Thyroid gland (tissue), 4 donors: ENCODE results near the gene BBLN. TPM values are rescaled to one million over a fixed set of nuclear protein-coding genes. Genes with fewer than 3 reads are reported as not detected.

Source experiments
- DNase-seq, 2 donors: peaks; one replicate each; pipeline ENCODE4 v3.0.0-alpha.2; 2019
- H3K27ac ChIP-seq, 3 donors: fragments of 200-600 bp; sonication (generic); 1 replicate in 2 of 3; 2 replicates in 1 of 3; pipeline ENCODE4 v1.5.1; 2016 to 2019; ENCODE audit warnings: mild to moderate bottlenecking in 1 of 3, moderate library complexity in 1 of 3
- H3K27me3 ChIP-seq: fragments of 200-600 bp; sonication (generic); one replicate; pipeline ENCODE4 v1.5.1; 2019
- H3K36me3 ChIP-seq, 2 donors: fragments of 200-600 bp; sonication (generic); one replicate each; pipeline ENCODE4 v1.5.1; 2016 to 2019
- H3K4me1 ChIP-seq, 2 donors: fragments of 200-600 bp; sonication (generic); one replicate each; pipeline ENCODE4 v1.5.1; 2017 to 2019
- H3K4me3 ChIP-seq, 3 donors: fragments of 200-600 bp; sonication (generic); replicated peaks in 1 of 3; 1 replicate in 2 of 3; 2 replicates in 1 of 3; pipeline ENCODE4 v1.5.1; 2016; ENCODE audit warnings: mild to moderate bottlenecking in 1 of 3
- H3K9me3 ChIP-seq: fragments of 200-600 bp; sonication (generic); one replicate; pipeline ENCODE4 v1.5.1; 2017
- CTCF ChIP-seq, 6 experiments: fragments of 200-600 bp in 3 of 6; fragments of 450-650 bp in 3 of 6; sonication (generic) in 3 of 6; IDR thresholded peaks; one replicate each; pipeline ENCODE4 v1.5.1; 2016 to 2019; ENCODE audit warnings: antibody characterized with exemption in 6 of 6, mild to moderate bottlenecking in 2 of 6, inconsistent platforms in 1 of 6, moderate library complexity in 1 of 6
- POLR2A ChIP-seq, 2 donors: fragments of 450-650 bp; IDR thresholded peaks; one replicate each; pipeline ENCODE4 v1.6.1; 2017; ENCODE audit warnings: antibody characterized with exemption in 2 of 2, mild to moderate bottlenecking in 2 of 2, moderate library complexity in 1 of 2
- WGBS, 2 donors: methylation state at CpG; one replicate each; pipeline ENCODE4 v1.1.5; 2017; 5-methylcytosine and 5-hydroxymethylcytosine counted together
- intact Hi-C: fragments of 100-400 bp; cut with DNase I; formaldehyde crosslinking; loops from one replicate; pipeline ENCODE4 v1.15.1; 2023
- total RNA-seq, 4 donors: library from RNA; depleted of rRNA; stranded (reverse); fragments of >200 nt; gene quantifications; one replicate each; pipeline ENCODE4 v1.2.3, GENCODE V29; 2016

BBLN gene
- total RNA-seq, 4 donors from 2014 or later: 98.1 to 204 (median 172) TPM

DNA sequence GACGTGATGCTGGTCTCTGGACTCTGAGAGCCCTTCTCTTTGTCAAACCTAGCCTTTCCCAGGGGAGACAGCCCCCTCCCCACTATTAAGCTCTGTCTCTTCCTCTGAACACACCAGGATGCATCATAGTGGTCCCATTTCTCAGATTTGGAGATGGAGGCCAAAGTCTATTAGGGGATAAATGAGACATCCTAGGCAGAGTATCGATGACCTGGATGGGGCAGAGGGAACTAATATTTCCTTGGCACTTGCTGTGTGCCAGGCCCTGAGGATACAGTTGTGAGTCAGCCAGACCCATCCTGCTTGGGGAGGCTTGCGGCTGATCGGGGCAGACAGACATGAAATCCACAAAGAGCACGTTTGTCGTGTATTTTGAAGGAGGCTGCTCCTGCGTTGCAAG, 48.3 kb downstream of the BBLN start:
- H3K4me1 ChIP-seq: peaks cover 0 to 8% of the 10 kb centered on the region in 2 donors
- intact Hi-C loops: no loop called here
- no peak overlapping the region for H3K4me3 ChIP-seq
- 88 to 89% methylated on average over 7 of the region's 7 CpGs for WGBS, 2 donors
- H3K27ac ChIP-seq: no peak overlapping the region
- no peaks in the 10 kb centered on the region for H3K9me3 ChIP-seq
- no peak for TF ChIP-seq CTCF (IDR thresholded peaks at IDR 0.05)
- TF ChIP-seq POLR2A (IDR thresholded peaks at IDR 0.05): no peak
- DNase-seq: no peak
- H3K36me3 ChIP-seq: no peaks in the 10 kb centered on the region
- peaks cover 7% of the 10 kb centered on the region for H3K27me3 ChIP-seq

GRCh38 chr9:128208946-128209669, 49.0 kb downstream of the BBLN start:
- DNase-seq: no peak

GRCh38 chr9:128211186-128211980, 51.3 kb downstream of the BBLN start:
- intact Hi-C loops: no loop called here
- Histone ChIP-seq H3K36me3 (no peaks in the 10 kb centered on the region), H3K4me3 (no peak overlapping the region), H3K9me3 (no peaks in the 10 kb centered on the region), H3K27me3 (no peaks in the 10 kb centered on the region), H3K4me1 (no peaks in the 10 kb centered on the region), H3K27ac (no peak overlapping the region)
- WGBS, 2 donors: 68 to 71% methylated on average over 12 of the region's 12 CpGs
- DNase-seq: no peak
- TF ChIP-seq CTCF (IDR thresholded peaks at IDR 0.05) (no peak), POLR2A (IDR thresholded peaks at IDR 0.05) (no peak)

More at GRCh38 chr9:128208946-128209669, 49.0 kb downstream of the BBLN start:
- H3K27ac ChIP-seq: no peak overlapping the region
- peaks cover 0 to under 1% of the 10 kb centered on the region in 2 donors for H3K4me1 ChIP-seq
- peaks cover 4% of the 10 kb centered on the region for H3K27me3 ChIP-seq
- WGBS, 2 donors: 76 to 79% methylated on average over 14 to 15 of the region's 15 CpGs
- intact Hi-C loops: no loop called here
- H3K36me3 ChIP-seq: no peaks in the 10 kb centered on the region
- no peak overlapping the region for H3K4me3 ChIP-seq
- no peak for TF ChIP-seq CTCF (IDR thresholded peaks at IDR 0.05)
- no peak for TF ChIP-seq POLR2A (IDR thresholded peaks at IDR 0.05)
- H3K9me3 ChIP-seq: no peaks in the 10 kb centered on the region

DNA sequence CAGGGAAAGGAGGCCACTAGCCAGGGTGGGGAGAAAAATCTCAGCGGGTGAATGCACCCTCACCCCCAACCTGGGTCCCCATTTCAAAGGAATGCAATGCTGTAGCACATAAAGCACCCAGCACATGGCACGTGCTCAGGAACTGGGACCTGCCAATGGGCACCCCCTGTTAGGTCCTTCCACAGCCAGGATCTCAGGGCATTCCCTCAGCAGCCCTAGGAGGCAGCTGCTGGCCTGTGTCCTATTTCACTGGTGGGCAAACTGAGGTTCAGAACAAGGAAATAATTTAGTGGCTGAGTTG, 51.9 kb downstream of the BBLN start:
- 76 to 79% methylated on average over 2 of the region's 2 CpGs for WGBS, 2 donors
- intact Hi-C loops: no loop called here

More for the DNA sequence above, 51.9 kb downstream of the BBLN start:
- H3K27me3 ChIP-seq: no peaks in the 10 kb centered on the region
- no peak overlapping the region for H3K27ac ChIP-seq
- H3K9me3 ChIP-seq: no peaks in the 10 kb centered on the region
- no peak for TF ChIP-seq CTCF (IDR thresholded peaks at IDR 0.05)
- TF ChIP-seq POLR2A (IDR thresholded peaks at IDR 0.05): no peak
- H3K36me3 ChIP-seq: no peaks in the 10 kb centered on the region
- H3K4me1 ChIP-seq: no peaks in the 10 kb centered on the region
- DNase-seq: no peak
- H3K4me3 ChIP-seq: no peak overlapping the region

Other genes with a start within 250 kb of the BBLN start
- gene ST6GALNAC4, start 243.2 kb upstream of the BBLN start, total RNA-seq: 10 to 100 TPM in 3 of 4 donors, 1 to 10 TPM in 1; 8.9 to 27.4 (median 19.1) TPM
- gene PIP5KL1, start 229.5 kb upstream of the BBLN start, total RNA-seq: 1 to 10 TPM in 3 of 4 donors, not detected in 1; 1.0 to 5.2 (median 1.6) TPM
- 10 to 100 TPM; 17.3 to 43.3 (median 35.5) TPM for gene DPM2, start 222.4 kb upstream of the BBLN start, total RNA-seq
- gene EEIG1, start 179.3 kb upstream of the BBLN start, total RNA-seq: 10 to 100 TPM; 18.3 to 34.7 (median 24.9) TPM
- gene NAIF1, start 92.9 kb upstream of the BBLN start, total RNA-seq: 10 to 100 TPM in 2 of 4 donors, 1 to 10 TPM in 2; 5.3 to 17.2 (median 9.4) TPM
- gene SLC25A25, start 92.0 kb upstream of the BBLN start, total RNA-seq: 10 to 100 TPM; 21.9 to 42.0 (median 30.8) TPM
- 100 to 1,000 TPM in 1 of 4 donors, 10 to 100 TPM in 3; 80.0 to 112 (median 88.4) TPM for gene PTGES2, start 32.5 kb upstream of the BBLN start, total RNA-seq
- gene LCN2, start 10.8 kb upstream of the BBLN start, total RNA-seq: 10 to 100 TPM in 1 of 4 donors, 1 to 10 TPM in 2, under 1 TPM in 1; 0.45 to 10.6 (median 2.5) TPM
- 10 to 100 TPM; 47.8 to 58.5 (median 52.7) TPM for gene CIZ1, start 31.3 kb downstream of the BBLN start, total RNA-seq
- 1 to 10 TPM; 4.7 to 9.2 (median 5.4) TPM for gene DNM1, start 43.1 kb downstream of the BBLN start, total RNA-seq
- 100 to 1,000 TPM in 3 of 4 donors, 10 to 100 TPM in 1; 94.6 to 140 (median 118) TPM for gene GOLGA2, start 115.7 kb downstream of the BBLN start, total RNA-seq
- gene SWI5, start 116.0 kb downstream of the BBLN start, total RNA-seq: 10 to 100 TPM; 18.5 to 50.2 (median 49.2) TPM
- gene TRUB2, start 162.2 kb downstream of the BBLN start, total RNA-seq: 10 to 100 TPM in 3 of 4 donors, 1 to 10 TPM in 1; 8.3 to 19.2 (median 16.6) TPM
- gene COQ4, start 162.6 kb downstream of the BBLN start, total RNA-seq: 100 to 1,000 TPM in 3 of 4 donors, 10 to 100 TPM in 1; 71.8 to 137 (median 108) TPM
- gene SLC27A4, start 180.3 kb downstream of the BBLN start, total RNA-seq: 10 to 100 TPM; 15.9 to 38.4 (median 30.4) TPM
- gene URM1, start 211.1 kb downstream of the BBLN start, total RNA-seq: 10 to 100 TPM; 24.3 to 39.4 (median 31.2) TPM